ENCODE measurements around the gene PNKP.

The PNKP gene

GRCh38 chr19:49814010-49814409, 53.4 kb downstream of the PNKP start:
- no peak for DNase-seq

GRCh38 chr19:49812997-49813861, 54.1 kb downstream of the PNKP start, which contains the start of gene FUZ:
TSS of gene FUZ (minus strand) at chr19:49813292. CDS start at chr19:49813106, 186 bp downstream.
- peak; percentile 95 for DNase-seq

- no peak for DNase-seq
These were observed 54.9 kb downstream of the PNKP start for GRCh38 chr19:49812452-49812996.

- DNase-seq = no peak
These were observed 56.0 kb downstream of the PNKP start for GRCh38 chr19:49811328-49811727.

Measured in CD4-positive, alpha-beta T cell treated with Interleukin-6 for 4 hours (primary cell).